Spleen (tissue), 7 donors: ENCODE results near the gene RAD51B.

Experiments used
- POLR2A ChIP-seq, 3 donors: fragments of 450-650 bp; IDR thresholded peaks; one replicate each; pipeline ENCODE4 v1.5.1; 2017; ENCODE audit warnings: antibody characterized with exemption in 3 of 3, mild to moderate bottlenecking in 1 of 3
- TF ChIP-seq, protein P1 (sequence below), 11 experiments: fragments of 200-600 bp in 7 of 11; fragments of 450-650 bp in 4 of 11; sonication (generic) in 4 of 11; IDR thresholded peaks in 8 of 11; conservative IDR thresholded peaks in 3 of 11; 1 replicate in 7 of 11; 2 replicates in 4 of 11; pipeline versions ENCODE4 v1.4.0 to v1.8.0; 2016 to 2021; ENCODE audit warnings: antibody characterized with exemption in 11 of 11, inconsistent platforms in 4 of 11, mild to moderate bottlenecking in 1 of 11
- donor health status: DM: no; HTN: no; CAD: no; lungs with moderate emphysema.
- donor health status: DM: no; HTN: no; CAD: no.
- donor health status: DM: no; HTN: no; CAD: no.

DNA sequence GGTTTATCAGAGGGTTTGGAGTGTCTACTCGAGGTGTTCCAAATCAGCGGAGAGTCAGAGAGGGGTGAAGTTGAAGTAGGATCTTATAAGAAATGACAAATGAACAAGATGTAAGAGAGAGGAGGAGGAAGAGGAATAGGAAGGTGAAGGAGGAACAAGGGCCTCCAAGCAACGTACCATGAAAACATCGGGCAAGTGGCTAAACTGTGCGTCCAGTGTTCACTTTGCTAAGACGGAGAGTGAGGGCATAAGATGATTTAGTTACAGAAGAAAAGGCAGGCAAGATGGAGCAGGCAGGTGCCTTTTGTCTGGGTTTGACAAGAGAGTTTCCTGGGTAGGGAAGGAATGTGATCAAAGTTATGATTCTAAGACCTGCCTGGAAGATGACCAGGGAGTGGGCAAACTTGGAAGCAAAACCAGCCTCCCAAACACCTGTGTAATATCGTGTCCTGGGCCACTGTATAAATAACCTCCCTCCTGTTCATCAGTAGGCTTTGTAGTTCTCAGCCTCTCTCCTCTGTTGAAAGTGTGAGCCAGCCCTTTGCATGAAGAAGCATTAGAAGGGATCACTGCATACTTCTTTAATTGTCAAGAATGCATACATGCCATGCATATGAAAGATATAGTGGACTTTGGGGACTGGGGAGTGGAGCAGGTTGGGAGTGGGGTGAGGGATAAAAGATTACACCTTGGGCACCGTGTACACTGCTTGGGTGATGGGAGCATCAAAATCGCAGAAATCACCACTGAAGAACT is 861.9 kb downstream of the RAD51B start:
- TF ChIP-seq, protein P1, sequence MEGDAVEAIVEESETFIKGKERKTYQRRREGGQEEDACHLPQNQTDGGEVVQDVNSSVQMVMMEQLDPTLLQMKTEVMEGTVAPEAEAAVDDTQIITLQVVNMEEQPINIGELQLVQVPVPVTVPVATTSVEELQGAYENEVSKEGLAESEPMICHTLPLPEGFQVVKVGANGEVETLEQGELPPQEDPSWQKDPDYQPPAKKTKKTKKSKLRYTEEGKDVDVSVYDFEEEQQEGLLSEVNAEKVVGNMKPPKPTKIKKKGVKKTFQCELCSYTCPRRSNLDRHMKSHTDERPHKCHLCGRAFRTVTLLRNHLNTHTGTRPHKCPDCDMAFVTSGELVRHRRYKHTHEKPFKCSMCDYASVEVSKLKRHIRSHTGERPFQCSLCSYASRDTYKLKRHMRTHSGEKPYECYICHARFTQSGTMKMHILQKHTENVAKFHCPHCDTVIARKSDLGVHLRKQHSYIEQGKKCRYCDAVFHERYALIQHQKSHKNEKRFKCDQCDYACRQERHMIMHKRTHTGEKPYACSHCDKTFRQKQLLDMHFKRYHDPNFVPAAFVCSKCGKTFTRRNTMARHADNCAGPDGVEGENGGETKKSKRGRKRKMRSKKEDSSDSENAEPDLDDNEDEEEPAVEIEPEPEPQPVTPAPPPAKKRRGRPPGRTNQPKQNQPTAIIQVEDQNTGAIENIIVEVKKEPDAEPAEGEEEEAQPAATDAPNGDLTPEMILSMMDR (IDR thresholded peaks at IDR 0.05 in 8 of 11, conservative IDR thresholded peaks at IDR 0.05 in 3 of 11), result no peak
- TF ChIP-seq POLR2A (IDR thresholded peaks at IDR 0.05), result no peak
